ENCODE measurements around the gene NAE1.
"Not testable (repeated sequence)": the region's sequence is repeated elsewhere in the genome, so short reads cannot be mapped to it uniquely, and the experiment has no call there.

The NAE1 gene

DNA sequence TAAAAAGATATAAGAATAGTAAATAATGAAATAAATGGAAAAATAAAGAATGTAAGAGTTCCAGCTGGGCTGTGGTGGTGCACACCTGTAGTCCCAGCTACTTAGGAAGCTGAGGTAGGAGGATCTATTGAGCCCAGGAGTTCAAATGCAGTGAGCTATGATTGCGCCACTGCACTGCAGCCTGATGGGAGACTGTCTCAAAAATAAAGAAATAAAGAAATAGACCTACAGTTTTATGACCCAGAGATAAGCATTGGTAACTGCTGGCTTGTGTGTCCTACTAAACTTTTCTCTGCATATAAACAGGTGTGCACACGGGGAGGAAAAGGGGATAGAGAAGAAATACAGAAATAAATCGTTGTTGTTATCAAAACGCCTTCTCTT, 41.8 kb upstream of the NAE1 start:
- ChIA-PET CTCF (interaction anchor here (0.6 to 10.5 kb wide), 48 partner anchors 10 to 469 kb away, joined by 3 to 203 read pairs (median 4); partner anchors contain the start of genes DYNC1LI2 and NAE1), POLR2A (interaction anchor here (0.9 to 1.7 kb wide), 2 partner anchors 10 to 42 kb away, joined by 4 to 10 read pairs; partner anchors contain the start of gene NAE1)
- TF ChIP-seq CTCF (IDR thresholded peaks at IDR 0.05; ENCODE audit: insufficient read depth, low read length, missing control alignments): no peak
- no peak for DNase-seq (ENCODE audit: low read depth, low spot score)
- H3K4me3 ChIP-seq (ENCODE audit: low read depth, low read length): peak overlapping the region; percentile 51

GRCh38 chr16:66871840-66872239, 41.1 kb upstream of the NAE1 start:
- CTCF ChIA-PET: interaction anchor here (0.7 to 10.5 kb wide), 23 partner anchors 9 to 468 kb away, joined by 3 to 203 read pairs (median 7); partner anchors contain the start of genes CA7 and NAE1
- POLR2A ChIA-PET: interaction anchor here (1.7 kb wide), 1 partner anchor 41 kb away, joined by 10 read pairs; the partner anchor contains the start of gene NAE1

GRCh38 chr16:66871363-66871762, 40.6 kb upstream of the NAE1 start:
- DNase-seq (ENCODE audit: low read depth, low spot score); POLR2A ChIA-PET; H3K4me3 ChIP-seq (ENCODE audit: low read depth, low read length): not testable (repeated sequence)
- CTCF ChIA-PET: interaction anchor here (0.7 to 10.5 kb wide), 7 partner anchors 9 to 263 kb away, joined by 3 to 203 read pairs (median 8); partner anchors contain the start of genes CA7 and NAE1

More at GRCh38 chr16:66871840-66872239, 41.1 kb upstream of the NAE1 start:
- no peak overlapping the region for H3K4me3 ChIP-seq (ENCODE audit: low read depth, low read length)
- no peak for TF ChIP-seq CTCF (IDR thresholded peaks at IDR 0.05; ENCODE audit: insufficient read depth, low read length, missing control alignments)
- DNase-seq (ENCODE audit: low read depth, low spot score): no peak

DNA sequence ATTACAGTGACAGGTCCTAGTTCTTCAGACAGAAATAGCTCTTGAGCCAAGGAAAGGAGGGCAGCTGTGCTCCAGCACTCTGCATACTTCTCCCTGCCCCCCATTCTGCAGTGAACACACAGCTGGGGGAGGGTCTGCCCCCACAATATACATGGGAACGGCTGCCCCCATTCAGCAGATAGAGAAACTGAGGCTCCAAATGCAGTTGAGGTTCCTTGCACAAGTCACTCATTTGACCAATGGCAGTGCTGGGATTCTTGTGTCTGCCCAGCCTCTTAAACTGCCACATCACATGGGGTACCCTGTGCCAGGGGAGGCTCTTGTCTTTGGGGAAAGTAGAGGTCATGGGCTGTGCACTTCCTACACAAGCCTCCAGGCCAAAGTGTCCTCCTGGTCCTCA, 38.6 kb upstream of the NAE1 start:
- ChIA-PET CTCF (interaction anchor here (0.9 to 10.5 kb wide), 14 partner anchors 8 to 512 kb away, joined by 3 to 203 read pairs (median 28); partner anchors contain the start of genes CA7, DYNC1LI2, NAE1 and PDP2), POLR2A (no interaction called here)
- TF ChIP-seq CTCF (IDR thresholded peaks at IDR 0.05; ENCODE audit: insufficient read depth, low read length, missing control alignments): no peak
- H3K4me3 ChIP-seq (ENCODE audit: low read depth, low read length): no peak overlapping the region
- DNase-seq (ENCODE audit: low read depth, low spot score): no peak

GRCh38 chr16:66863707-66864106, 32.9 kb upstream of the NAE1 start:
- CTCF ChIA-PET: interaction anchor here (0.7 to 2.3 kb wide), 4 partner anchors 9 to 34 kb away, joined by 3 to 18 read pairs (median 10); partner anchors contain the start of gene NAE1

DNA sequence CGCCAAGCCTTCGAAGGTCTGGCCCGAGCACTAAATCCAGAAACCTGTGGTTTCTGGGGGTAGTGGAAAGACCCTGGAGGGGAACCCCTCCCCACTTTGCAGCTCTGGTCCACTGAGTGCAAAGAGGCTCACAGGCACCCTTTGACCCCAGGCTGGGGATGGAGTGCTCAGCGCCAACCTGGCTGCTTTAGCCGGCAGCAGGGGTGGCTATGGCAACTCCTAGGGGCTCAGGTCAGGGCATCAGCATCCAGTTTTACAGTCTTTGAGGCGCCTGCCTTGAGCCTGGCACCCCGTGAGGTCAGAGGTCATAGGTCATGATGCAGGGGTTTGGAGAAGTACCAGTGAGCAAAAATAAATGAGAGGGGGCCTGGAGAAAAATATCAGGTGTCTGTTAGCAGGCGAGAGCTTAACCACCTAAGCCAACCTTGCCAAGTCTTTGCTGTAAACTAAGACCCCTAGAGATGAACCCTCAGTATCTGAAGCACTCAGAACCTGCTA, 31.3 kb upstream of the NAE1 start:
- TF ChIP-seq CTCF (IDR thresholded peaks at IDR 0.05; ENCODE audit: insufficient read depth, low read length, missing control alignments): no peak
- no peak overlapping the region for H3K4me3 ChIP-seq (ENCODE audit: low read depth, low read length)
- ChIA-PET POLR2A (no interaction called here), CTCF (interaction anchor here (0.7 to 2.3 kb wide), 6 partner anchors 9 to 134 kb away, joined by 3 to 18 read pairs (median 4); partner anchors contain the start of gene NAE1)
- no peak for DNase-seq (ENCODE audit: low read depth, low spot score)

More at GRCh38 chr16:66863707-66864106, 32.9 kb upstream of the NAE1 start:
- POLR2A ChIA-PET: no interaction called here
- no peak for DNase-seq (ENCODE audit: low read depth, low spot score)
- TF ChIP-seq CTCF (IDR thresholded peaks at IDR 0.05; ENCODE audit: insufficient read depth, low read length, missing control alignments): no peak
- no peak overlapping the region for H3K4me3 ChIP-seq (ENCODE audit: low read depth, low read length)
